GM12865 (cell line): ENCODE results near the gene EMID1.

Experiments used
- DNase-seq: peaks from one replicate; pipeline ENCODE4 v3.0.0; 2010; ENCODE audit warnings: low read depth
- H3K4me3 ChIP-seq: 2 replicates; pipeline ENCODE4 v1.5.1; 2011; ENCODE audit warnings: mild to moderate bottlenecking, low read depth, low read length, control low read depth
- CTCF ChIP-seq: IDR thresholded peaks from 2 replicates; pipeline ENCODE4 v1.5.1; 2011; ENCODE audit warnings: low read length, control low read depth, low read depth, inconsistent platforms; ENCODE audit not compliant: insufficient read depth; ENCODE audit errors: missing control alignments

EMID1 gene

GRCh38 chr22:29206372-29207242 is 911 bp downstream of the EMID1 start:
- no peak for TF ChIP-seq CTCF
- H3K4me3 ChIP-seq, result peak overlapping the region; percentile 61
- DNase-seq, result no peak

- TF ChIP-seq CTCF, result no peak
- DNase-seq, result no peak
- H3K4me3 ChIP-seq, result peak overlapping the region; percentile 61
These were observed 1.5 kb downstream of the EMID1 start for GRCh38 chr22:29207243-29207550.

GRCh38 chr22:29207562-29208501 is 2.1 kb downstream of the EMID1 start:
- DNase-seq, result no peak
- peak overlapping the region; percentile 61 for H3K4me3 ChIP-seq
- no peak for TF ChIP-seq CTCF

- H3K4me3 ChIP-seq, result peak overlapping the region; percentile 61
- TF ChIP-seq CTCF, result peak; percentile 7
These were observed 2.8 kb downstream of the EMID1 start for GRCh38 chr22:29208502-29208862.

GRCh38 chr22:29208879-29209623 is 3.4 kb downstream of the EMID1 start:
- H3K4me3 ChIP-seq, result peak overlapping the region; percentile 61
- TF ChIP-seq CTCF, result no peak
- no peak for DNase-seq

More at GRCh38 chr22:29208502-29208862, 2.8 kb downstream of the EMID1 start:
- DNase-seq, result no peak

- DNase-seq, result no peak
- no peak for TF ChIP-seq CTCF
- H3K4me3 ChIP-seq, result no peak overlapping the region
These were observed 3.9 kb downstream of the EMID1 start for GRCh38 chr22:29209624-29209929.
